Transverse colon (tissue), 4 donors: ENCODE measurements around the gene PGM2L1. TPM values are rescaled to one million over a fixed set of nuclear protein-coding genes. Genes with fewer than 3 reads are reported as not detected.

Experiments
- DNase-seq: peaks from one replicate; pipeline ENCODE4 v3.0.0-alpha.2; 2019
- H3K27ac ChIP-seq, 4 donors: fragments of 200-600 bp; sonication (generic); 2 replicates each; pipeline ENCODE4 v1.5.1; 2016 to 2018; ENCODE audit warnings: inconsistent platforms in 4 of 4
- H3K27me3 ChIP-seq: fragments of 200-600 bp; sonication (generic); 2 replicates; pipeline ENCODE4 v1.5.1; 2017; ENCODE audit warnings: inconsistent platforms
- H3K36me3 ChIP-seq, 4 donors: fragments of 200-600 bp; sonication (generic); 2 replicates each; pipeline ENCODE4 v1.5.1; 2017 to 2019; ENCODE audit warnings: inconsistent platforms in 4 of 4
- H3K4me1 ChIP-seq, 4 donors: fragments of 200-600 bp; sonication (generic); 2 replicates each; pipeline ENCODE4 v1.5.1; 2017 to 2020; ENCODE audit warnings: inconsistent platforms in 4 of 4
- H3K4me3 ChIP-seq, 4 donors: fragments of 200-600 bp; sonication (generic); 1 replicate in 1 of 4; 2 replicates in 3 of 4; pipeline versions ENCODE4 v1.5.1 to v1.6.1; 2017 to 2019; ENCODE audit warnings: inconsistent platforms in 4 of 4
- H3K9me3 ChIP-seq, 2 donors: fragments of 200-600 bp; sonication (generic); 2 replicates each; pipeline ENCODE4 v1.5.1; 2017 to 2019; ENCODE audit warnings: inconsistent platforms in 2 of 2
- EP300 ChIP-seq: sonication (generic); formaldehyde crosslinking; IDR thresholded peaks from one replicate; pipeline ENCODE4 v1.6.1; 2017; ENCODE audit warnings: antibody characterized with exemption, low read depth
- POLR2A ChIP-seq: fragments of 450-650 bp; IDR thresholded peaks from one replicate; pipeline ENCODE4 v1.6.1; 2016; ENCODE audit warnings: antibody characterized with exemption, mild to moderate bottlenecking, moderate library complexity
- POLR2AphosphoS5 ChIP-seq, 3 donors: sonication (generic); formaldehyde crosslinking; IDR thresholded peaks; one replicate each; pipeline ENCODE4 v1.6.1; 2016; ENCODE audit warnings: antibody characterized with exemption in 3 of 3
- WGBS, 2 donors: methylation state at CpG; one replicate each; pipeline ENCODE4 v1.1.5; 2018; ENCODE audit warnings: low coverage in 1 of 2; 5-methylcytosine and 5-hydroxymethylcytosine counted together
- in situ Hi-C, 4 donors: fragments of 200-750 bp; cut with MboI; loops; one replicate each; pipeline versions ENCODE4 v1.15.0 to v1.15.1; 2017; ENCODE audit warnings: low sequenced_read_pairs in 3 of 4, low pct_ligation_motif_present in 1 of 4, low pct_unique_long_range_greater_than_20kb in 1 of 4
- intact Hi-C: fragments of 100-400 bp; cut with DNase I; formaldehyde crosslinking; loops from one replicate; pipeline ENCODE4 v1.15.1; 2023; ENCODE audit warnings: low total_unique reads
- total RNA-seq, 4 donors: library from RNA; depleted of rRNA; stranded (reverse); fragments of >200 nt; gene quantifications; one replicate each; pipeline ENCODE4 v1.1.0, GENCODE V29; 2016
- TF ChIP-seq, protein P1 (sequence below), 5 experiments: fragments of 200-600 bp in 3 of 5; fragments of 450-650 bp in 2 of 5; sonication (generic) in 3 of 5; IDR thresholded peaks; 1 replicate in 2 of 5; 2 replicates in 3 of 5; pipeline ENCODE4 v1.5.1; 2016 to 2017; ENCODE audit warnings: antibody characterized with exemption in 5 of 5, inconsistent platforms in 3 of 5, mild to moderate bottlenecking in 2 of 5, moderate library complexity in 1 of 5

The PGM2L1 gene
- total RNA-seq, 4 donors from 2014 or later, result 2.6 to 10.1 (median 8.3) TPM

DNA sequence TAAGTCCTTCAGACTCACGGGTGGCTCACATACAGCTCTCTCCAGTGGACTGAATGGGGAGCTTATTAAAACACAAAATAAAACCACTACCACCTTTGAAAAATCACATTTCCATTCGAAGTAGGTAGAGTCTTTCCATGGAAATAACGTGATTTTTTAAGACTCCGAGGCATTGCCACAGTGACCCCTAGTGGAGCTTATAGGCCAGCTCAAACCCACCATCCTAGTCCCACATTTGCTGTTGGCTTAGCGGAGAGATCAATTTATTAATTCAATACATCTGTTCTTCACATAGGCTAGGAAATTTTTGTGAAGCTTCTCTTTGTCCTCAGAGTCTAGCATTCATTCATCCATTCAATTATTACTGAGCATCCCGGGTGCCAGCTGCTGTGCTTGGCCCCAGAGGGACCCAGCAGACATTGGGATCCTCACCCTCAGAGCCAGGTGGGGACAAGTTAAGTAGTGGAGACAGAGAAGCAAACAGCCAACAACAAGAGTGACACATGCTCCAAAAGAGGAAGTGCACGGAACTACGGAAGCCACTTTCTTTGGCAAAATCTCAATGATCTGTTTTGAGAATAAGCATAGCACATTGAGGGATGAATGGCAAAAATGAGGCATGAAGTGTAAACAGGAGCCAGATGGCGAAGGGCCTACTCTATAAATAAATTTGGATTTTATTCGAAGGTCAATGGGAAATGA, 76.6 kb downstream of the PGM2L1 start:
- Histone ChIP-seq H3K36me3 (no peaks in the 10 kb centered on the region), H3K9me3 (peaks cover 11 to 12% of the 10 kb centered on the region in 2 donors), H3K27me3 (no peaks in the 10 kb centered on the region), H3K4me3 (no peak overlapping the region), H3K4me1 (peaks cover 4 to 19% (median 5%) of the 10 kb centered on the region in 4 donors), H3K27ac (no peak overlapping the region)
- in situ Hi-C loops (no loop called here), intact Hi-C loops (loop anchor here (2.0 kb wide), 1 partner anchor 65 kb away; no protein-coding TSS in a partner anchor)
- WGBS, 2 donors, result 45 to 51% methylated on average over 9 to 10 of the region's 10 CpGs
- no peak for DNase-seq
- TF ChIP-seq, protein P1, sequence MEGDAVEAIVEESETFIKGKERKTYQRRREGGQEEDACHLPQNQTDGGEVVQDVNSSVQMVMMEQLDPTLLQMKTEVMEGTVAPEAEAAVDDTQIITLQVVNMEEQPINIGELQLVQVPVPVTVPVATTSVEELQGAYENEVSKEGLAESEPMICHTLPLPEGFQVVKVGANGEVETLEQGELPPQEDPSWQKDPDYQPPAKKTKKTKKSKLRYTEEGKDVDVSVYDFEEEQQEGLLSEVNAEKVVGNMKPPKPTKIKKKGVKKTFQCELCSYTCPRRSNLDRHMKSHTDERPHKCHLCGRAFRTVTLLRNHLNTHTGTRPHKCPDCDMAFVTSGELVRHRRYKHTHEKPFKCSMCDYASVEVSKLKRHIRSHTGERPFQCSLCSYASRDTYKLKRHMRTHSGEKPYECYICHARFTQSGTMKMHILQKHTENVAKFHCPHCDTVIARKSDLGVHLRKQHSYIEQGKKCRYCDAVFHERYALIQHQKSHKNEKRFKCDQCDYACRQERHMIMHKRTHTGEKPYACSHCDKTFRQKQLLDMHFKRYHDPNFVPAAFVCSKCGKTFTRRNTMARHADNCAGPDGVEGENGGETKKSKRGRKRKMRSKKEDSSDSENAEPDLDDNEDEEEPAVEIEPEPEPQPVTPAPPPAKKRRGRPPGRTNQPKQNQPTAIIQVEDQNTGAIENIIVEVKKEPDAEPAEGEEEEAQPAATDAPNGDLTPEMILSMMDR (IDR thresholded peaks at IDR 0.05), result peak; percentile 8 to 55 (median 45)
- no peak for TF ChIP-seq POLR2AphosphoS5 (IDR thresholded peaks at IDR 0.05)

DNA sequence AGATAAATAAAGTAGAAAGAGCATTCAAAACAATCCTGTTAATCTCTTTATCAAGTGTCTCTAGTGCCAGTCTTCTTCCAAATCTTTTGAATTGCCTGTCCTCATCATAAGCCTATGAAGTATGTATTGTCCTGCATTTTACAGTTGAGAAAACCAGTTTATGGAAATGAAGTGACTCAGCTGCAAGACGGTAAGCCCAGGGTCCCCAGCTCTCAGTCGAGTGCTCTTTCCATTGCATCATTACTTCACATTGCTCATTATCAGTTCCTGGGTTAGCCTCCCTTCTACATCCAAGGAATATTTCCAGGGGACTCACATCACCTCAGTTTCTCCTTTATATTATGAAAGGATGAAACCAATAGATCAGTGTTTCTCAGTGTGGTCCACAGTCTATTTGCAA, 77.7 kb downstream of the PGM2L1 start:
- H3K4me3 ChIP-seq, result no peak overlapping the region
- H3K27me3 ChIP-seq, result no peaks in the 10 kb centered on the region
- TF ChIP-seq POLR2A (no peak), POLR2AphosphoS5 (IDR thresholded peaks at IDR 0.05) (no peak), EP300 (no peak)
- TF ChIP-seq, protein P1 (IDR thresholded peaks at IDR 0.05), result no peak
- no peaks in the 10 kb centered on the region for H3K36me3 ChIP-seq
- 48 to 49% methylated on average over 2 of the region's 2 CpGs for WGBS, 2 donors
- H3K9me3 ChIP-seq, result peaks cover 16 to 20% of the 10 kb centered on the region in 2 donors
- peaks cover 0 to 9% (median 2%) of the 10 kb centered on the region in 4 donors for H3K4me1 ChIP-seq
- in situ Hi-C loops (no loop called here), intact Hi-C loops (no loop called here)
- no peak for DNase-seq
- no peak overlapping the region for H3K27ac ChIP-seq

DNA sequence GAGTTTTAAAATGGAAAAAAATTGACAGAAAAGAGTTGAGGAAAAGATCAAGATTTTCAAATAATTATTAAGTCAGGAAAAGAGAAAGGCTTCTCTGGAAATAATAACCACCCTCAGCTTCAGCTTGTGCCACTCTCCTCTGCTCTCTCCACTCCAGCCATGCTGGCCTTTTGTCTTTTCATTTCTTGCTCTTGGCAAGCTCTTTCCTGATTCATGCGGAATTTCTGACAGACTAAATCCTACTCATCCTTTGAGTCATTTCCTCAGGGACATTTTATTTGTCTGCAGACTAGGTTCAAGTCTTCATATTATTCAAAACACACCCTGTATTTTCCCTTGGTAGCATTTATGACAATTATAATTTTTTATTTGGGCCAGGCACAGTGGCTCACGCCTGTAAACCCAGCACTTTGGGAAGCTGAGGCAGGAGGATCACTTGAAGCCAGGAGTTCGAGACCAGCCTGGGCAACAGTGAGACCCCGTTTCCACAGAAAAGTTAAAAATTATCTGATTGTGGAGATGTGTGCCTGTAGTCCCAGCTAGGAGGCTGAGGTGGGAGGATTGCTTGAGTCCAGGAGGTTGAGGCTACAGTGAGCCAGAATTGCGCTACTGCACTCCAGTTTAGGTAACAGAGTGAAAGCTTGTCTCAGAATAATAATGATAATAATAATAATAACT, 79.0 kb downstream of the PGM2L1 start:
- H3K36me3 ChIP-seq, result no peaks in the 10 kb centered on the region
- H3K4me1 ChIP-seq, result peaks cover 0 to 6% (median 2%) of the 10 kb centered on the region in 4 donors
- in situ Hi-C loops, result no loop called here
- TF ChIP-seq POLR2AphosphoS5 (IDR thresholded peaks at IDR 0.05), result no peak
- TF ChIP-seq, protein P1 (IDR thresholded peaks at IDR 0.05), result no peak
- no peak for TF ChIP-seq POLR2A
- no peak for TF ChIP-seq EP300
- no peak overlapping the region for H3K4me3 ChIP-seq
- H3K9me3 ChIP-seq, result peaks cover 16 to 20% of the 10 kb centered on the region in 2 donors
- WGBS, 2 donors, result 67 to 82% methylated on average over 4 to 5 of the region's 5 CpGs
- intact Hi-C loops, result no loop called here
- peak overlapping the region in 3 of 4 donors; percentile 15 to 41 (median 20) for H3K27ac ChIP-seq
- H3K27me3 ChIP-seq, result no peaks in the 10 kb centered on the region
- no peak for DNase-seq

DNA sequence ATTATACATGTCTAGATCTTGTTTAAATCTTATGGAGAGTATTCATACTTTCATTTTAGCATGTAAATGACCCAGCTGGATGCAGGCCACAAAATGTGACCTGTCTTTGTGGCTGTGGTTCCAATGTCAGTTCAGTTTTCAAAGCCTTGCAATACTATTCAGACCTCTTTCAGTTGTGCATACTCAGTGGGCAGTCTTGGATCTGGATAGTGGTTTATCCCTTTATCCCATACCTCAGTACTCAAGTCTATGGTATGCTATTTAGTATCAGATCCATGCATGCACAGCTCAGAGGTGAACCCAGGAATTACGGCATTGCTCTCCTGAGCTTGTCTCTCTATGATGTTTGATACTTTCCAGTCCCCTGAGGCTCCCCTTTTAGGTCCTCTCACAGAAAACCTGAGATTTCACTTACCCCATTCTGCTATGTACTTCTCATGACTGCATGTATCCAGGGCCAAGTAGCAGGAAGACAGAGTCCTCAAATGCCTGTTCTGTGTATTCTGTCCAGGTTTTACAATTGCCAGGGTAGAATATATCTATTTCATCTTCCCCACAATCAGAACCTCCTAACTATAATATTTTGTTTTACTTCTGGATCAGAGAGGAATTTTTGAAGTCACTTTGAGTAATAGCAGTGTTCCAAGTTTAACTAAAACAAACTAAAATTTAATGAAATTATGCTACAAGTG, 79.8 kb downstream of the PGM2L1 start:
- intact Hi-C loops (no loop called here), in situ Hi-C loops (no loop called here)
- Histone ChIP-seq H3K36me3 (no peaks in the 10 kb centered on the region), H3K4me3 (no peak overlapping the region), H3K27me3 (no peaks in the 10 kb centered on the region), H3K27ac (peak overlapping the region in 3 of 4 donors; percentile 15 to 41 (median 20)), H3K4me1 (peaks cover 0 to 6% (median 2%) of the 10 kb centered on the region in 4 donors), H3K9me3 (peaks cover 16 to 20% of the 10 kb centered on the region in 2 donors)
- no peak for TF ChIP-seq EP300
- no peak for DNase-seq
- WGBS, 2 donors, result 92% methylated on average over 1 of the region's 1 CpG; no CpG with 5 or more reads in 1 of the 2 donors
